UCSD-AML1 (cell line): ENCODE data around the gene AXIN1.

Experiments
- DNase-seq: peaks from one replicate; lab custom pipeline; 2025; ENCODE audit not compliant: unreplicated experiment; lab: John Stamatoyannopoulos, UW

AXIN1 gene

DNA sequence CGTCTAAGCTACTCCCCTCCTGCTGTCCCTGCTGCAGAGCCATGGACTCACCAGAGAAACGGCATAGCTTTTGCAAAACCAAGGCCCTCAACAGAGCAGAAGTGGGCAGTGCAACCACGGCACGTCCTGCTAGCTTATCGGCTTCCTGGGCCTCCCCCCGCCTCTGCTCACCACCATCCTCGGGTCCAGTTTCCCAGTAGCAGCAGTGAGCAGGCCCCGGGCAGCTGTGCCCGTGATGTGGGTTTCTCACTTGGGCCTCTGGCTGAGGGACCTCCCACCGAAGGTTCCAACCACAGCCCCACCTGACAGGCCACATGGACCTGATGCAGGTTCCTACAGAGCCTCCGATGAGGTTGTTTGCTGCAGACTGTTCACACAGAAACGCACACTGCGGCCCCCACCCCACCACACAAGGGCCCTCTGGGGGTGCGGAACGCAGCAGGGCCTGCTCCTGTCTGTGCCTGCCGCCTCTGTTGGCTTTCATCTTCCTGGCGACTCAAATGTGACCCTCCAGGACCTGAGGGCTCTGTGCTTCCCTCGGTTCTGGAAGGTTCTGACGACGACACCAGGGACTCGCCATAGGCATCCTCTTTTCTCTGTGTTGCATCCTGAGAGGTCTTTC, 44.7 kb downstream of the AXIN1 start:
- DNase-seq, result peak; percentile 42

DNA sequence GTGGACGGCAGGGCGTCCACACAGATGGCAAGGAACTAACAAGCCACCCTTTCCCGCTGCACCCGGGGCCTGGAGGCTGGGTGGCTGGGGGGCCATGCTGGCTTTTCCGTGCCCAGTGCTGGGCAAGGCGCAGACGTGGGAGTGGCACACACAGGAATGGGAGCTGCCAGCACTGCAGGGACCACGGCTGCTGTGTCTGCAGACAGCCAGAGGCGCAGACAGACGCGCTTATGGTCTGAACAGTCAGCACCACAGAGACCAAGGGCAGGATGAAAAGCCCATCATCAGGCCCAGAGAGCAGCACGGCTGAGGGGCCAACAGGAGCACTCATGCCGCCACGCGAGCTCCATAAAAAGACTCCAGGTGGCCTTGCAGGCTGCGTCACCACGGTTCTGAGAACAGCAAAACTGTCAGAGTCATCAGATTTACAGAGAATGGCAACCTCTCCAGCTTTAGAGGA, 45.6 kb downstream of the AXIN1 start:
- DNase-seq, result no peak

DNA sequence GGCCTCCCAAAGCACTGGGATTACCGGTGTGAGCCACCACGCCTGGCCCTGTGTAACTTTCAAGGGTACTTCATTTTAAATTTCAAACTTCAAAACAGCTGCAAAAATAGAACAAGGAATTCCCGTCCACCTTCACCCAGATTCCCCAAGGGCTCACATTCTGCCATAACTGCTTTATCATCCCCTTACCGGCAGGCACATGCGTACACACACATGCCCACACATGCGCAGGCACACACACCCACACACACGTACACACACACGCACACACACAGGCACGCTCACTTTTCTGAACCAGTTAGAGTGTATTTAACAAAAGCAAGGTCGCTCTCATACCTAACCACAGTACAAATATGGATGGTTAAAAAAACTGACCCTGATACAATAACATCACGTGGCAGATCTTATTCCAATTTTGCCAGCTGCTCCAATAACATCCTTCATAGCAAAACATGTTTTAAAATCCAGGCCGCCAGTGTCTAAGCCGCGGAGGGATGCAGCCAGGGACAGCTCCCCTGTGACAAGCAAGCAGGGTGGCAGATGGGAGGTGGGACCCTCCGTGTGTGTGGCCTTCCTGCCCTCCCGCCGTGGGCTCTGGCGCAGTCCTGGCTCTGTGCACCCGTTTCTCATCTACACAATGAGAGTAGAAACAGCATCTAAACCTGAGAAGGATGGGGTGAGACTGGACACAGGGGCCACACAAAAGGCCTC, 46.5 kb downstream of the AXIN1 start:
- no peak for DNase-seq

DNA sequence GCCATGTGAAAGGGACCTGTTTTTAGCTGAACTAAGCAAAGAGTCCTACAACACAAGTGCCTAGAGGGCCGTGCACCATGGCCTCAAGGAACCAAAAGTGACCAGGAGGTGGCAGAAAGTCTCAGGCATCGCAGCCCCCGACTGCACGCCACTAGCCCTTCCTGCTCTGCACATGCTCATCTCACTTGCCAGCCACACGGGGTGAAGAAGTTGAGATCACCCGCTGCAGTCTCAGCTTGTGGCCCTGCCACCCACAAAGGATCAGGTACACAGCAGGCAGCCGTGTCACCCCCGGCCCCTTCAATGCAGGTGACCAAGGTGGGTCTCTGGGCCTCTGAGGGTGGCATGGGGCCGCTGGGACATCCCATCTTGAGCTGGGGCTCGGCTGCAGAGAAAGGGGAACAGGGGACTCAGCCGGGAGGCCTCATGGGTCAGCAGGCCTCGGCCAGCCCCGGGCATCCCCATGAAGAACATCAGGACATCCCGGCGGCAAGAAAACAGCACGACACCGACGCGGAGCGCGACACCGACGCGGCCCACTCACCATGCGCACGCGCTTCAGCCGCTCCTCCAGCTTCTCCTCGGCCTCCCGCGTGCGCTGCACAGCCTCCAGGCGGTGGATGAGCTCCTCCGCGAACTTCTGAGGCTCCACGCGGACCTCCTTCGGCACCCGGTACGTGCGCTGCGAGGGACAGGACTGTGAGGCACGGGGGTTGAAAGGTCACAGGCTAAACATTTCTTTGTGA, 48.6 kb downstream of the AXIN1 start:
- DNase-seq, result peak; percentile 45

DNA sequence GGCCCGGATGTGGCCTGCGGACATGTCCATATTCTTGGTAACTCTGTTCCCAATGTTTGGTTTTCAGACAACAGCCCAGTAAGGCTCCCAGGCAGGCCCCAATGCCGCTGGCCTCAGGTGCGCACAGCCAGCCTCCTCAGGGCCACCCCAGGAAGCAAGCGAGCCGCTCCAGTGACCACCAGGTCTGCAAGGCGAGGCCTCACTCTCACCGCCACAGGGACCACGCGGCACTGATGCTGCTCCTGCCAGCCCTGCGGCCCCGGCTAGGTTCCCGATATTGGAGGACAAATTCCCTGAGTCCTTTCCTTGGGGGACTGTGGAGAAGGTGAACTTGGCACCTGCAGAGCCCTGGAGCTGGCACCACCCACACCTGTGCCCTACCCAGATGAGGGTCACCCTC, 50.6 kb downstream of the AXIN1 start:
- DNase-seq, result no peak

DNA sequence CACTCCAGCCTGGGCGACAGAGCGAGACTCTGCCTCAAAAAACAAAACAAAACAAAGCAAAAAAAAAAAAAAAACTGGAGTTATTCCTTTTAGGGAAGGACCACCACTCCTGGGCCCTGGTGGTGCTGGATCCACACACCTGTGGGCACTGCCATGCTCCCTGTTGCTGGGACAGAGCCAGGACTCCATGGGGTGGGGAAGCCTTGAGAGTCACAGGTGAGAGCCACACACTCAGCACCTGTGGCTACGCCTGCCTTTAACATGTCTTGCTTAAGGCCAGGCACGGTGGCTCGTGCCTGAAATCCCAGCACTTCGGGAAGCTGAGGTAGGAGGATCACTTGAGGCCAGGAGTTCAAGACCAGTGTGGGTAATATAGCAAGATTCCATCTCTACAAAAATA, 51.3 kb downstream of the AXIN1 start:
- no peak for DNase-seq

DNA sequence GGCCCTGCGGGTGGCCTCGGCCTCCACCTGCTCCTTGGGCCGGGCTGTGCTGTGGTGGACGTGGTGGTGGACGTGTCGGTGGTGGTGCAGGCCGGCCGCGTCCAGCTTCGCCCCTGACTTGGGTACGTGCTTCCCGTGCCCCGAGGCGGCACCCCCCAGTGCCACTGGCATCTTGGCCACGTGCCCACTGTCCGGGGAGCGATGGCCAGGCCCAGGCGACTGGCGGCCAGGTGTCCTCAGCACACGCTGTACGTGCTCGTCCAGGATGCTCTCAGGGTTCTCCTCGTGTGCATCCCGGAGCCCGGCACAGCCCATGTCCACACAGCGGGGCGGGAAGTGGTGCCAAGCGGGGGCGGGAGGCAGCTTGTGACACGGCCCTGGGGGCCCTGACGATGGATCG, 54.7 kb downstream of the AXIN1 start:
- DNase-seq, result no peak

DNA sequence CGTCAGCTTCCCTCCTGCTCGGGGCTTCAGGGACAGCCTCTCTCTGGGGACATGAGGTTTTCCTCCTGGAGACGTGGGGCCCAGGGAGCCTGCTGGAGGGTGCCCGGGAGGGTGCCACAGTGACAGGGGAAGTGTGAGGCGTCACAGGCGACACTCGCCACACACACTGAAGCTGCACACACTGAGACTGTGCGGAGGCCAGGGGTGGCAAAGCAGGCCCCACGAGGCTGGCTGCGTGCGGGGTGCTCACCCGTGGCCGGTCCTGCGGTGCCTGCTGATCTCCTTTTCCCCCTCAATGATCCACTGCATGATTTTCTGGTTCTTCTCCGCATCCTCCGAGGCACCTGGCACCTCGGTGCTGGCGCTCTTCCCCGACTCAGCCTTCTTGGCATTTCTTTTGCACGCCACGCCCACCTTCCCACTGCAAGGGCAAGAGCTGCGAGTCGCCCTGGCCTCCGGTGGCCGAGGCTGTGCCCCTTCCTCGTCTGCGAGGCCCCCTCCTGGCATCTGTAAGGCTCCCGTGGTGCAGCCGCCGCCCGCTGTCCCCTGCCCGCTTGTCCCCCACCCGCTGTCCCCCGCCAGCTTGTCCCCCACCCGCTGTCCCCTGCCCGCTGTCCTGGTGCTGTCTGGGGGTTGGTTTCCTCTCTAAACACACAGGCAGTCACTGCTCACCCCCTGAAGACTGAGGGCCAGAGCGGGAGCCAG, 55.6 kb downstream of the AXIN1 start:
- no peak for DNase-seq

DNA sequence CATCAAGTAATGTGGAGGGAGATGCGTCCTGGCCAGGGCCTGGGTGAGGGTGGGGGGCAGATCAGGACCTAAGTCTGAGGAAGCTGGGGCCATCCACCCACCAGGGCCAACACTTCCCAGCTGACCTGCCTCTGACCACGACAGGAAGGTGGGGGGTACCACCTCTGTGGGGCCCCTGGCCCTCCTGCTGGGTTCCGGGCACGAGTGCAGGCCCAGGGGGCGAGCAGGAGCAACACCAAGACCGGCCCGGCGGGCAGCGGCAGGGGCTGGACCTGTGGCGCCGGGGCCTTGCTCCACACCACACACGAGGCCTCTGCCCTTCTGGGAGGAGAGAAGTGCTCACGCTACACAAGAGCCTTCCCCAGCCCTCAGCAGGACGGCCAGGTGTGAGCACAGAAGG, 56.2 kb downstream of the AXIN1 start:
- DNase-seq, result no peak

DNA sequence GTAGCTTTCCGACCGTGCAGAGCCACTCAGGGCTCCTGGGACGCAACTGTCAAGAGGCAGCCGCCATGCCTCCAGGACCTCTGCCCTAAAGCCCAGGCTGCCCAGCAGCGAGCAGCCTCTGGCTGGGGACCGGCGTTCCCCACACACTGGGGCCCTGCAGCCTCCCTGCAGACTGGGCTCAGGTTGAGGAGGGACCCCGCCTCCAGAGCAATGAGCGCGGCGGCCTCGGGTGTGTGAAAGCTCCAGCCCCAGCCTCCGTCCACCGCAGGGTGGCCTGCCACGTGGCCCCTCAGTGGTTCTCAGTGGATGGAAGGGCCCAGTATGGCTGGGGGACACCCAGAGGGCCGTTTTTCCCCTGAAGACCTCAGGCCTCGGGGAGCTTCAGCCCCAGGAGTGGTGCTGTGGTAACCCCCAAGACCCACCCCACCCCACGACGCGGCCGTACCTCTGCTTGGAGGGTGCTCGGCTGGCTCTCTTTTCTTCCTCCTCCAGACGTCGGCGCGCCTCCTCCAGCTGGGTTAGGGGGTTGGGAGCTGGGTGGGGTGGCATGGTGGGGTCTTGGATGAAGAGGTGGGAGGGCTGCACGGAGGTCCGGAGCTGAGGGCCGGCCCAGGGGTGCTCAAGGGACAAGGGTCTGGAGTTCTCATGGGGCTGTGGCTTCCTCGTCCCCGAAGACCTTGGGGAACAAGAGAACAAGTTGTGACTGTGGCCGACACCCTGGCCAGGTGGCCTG, 59.3 kb downstream of the AXIN1 start:
- no peak for DNase-seq

DNA sequence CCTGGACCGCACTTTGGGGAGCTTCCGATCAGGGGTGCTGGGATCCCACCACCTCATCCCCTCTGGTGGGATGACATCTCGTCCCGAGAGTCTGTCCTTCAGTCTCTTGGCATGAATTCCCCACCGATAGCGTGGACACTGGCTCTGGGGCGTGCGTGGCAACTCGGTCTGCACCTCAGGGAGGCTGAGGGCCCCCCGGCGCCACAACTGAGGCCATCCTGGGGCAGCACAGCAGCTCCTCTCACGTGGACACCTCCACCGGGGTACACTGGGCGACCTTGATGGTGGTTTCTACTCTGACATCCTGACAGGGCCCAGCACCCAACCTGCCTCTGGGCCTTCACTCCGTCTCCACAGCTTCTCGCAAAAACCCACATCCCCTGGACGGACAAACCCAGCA, 61.0 kb downstream of the AXIN1 start:
- DNase-seq, result no peak

DNA sequence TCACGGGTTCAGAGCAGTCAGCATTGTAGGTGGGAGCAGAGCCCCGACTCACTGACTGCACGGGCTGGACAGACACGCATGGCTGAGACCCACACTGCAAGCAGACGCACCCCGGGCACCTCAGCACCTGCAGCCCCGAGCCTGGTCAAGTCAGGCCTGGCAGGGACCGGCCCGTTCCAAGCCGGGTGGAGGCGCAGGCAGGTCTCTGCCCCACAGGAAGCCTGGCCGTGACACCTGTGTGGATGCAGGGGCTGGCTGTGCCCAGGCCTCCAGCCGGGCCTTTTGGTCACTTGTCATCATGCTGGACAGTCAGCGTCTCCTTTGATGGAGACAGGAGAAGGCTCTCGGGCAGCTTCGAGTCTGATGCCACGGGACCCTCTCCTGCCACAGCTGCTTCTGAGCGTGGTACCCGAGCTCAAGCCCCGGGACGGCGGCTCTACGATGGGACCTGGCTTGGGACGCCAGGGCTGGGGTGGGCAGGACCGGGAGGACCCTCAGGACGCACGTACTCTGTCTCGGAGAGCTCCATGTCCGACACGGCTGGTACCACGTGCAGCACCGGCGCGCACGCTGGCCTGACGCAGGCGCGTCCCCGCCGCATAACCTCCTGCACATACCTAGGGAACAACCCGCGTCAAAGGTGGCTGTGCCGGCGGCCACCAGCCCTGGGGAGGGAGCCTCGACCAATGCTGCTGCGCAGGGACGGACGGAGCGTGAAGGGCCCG, 61.7 kb downstream of the AXIN1 start:
- DNase-seq, result no peak

DNA sequence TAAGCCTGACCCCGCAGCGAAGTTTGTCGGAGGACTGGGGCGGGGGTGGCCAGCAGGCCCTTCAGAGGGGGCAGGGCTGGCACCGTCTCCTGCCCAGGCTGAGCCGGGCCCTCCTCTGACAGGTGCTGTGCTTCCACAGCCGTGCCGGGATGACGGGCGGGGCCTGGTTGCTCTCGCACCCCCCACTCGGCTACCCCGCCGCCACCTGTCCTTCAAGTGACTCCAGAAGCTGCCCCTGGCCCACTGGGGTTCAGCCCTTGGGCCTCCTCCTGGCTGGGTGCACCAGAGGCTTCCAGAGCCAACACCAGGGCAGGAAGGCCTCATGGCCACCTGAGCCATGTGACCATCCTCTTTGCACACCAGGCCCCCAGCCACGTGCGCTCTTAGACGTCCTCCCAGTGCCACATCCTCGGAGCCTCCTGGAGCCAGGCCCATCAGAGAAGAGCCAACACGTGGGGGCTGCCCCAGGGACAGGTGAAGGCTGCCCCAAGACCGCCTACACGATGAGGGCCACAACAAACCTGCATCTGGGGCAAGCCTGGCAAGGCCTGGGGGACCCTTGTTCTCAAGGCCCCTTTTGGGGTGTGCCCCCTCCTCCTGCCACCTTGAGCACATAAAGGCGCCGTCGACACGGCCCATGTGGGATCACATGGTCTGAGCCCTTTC, 62.4 kb downstream of the AXIN1 start:
- DNase-seq, result no peak

DNA sequence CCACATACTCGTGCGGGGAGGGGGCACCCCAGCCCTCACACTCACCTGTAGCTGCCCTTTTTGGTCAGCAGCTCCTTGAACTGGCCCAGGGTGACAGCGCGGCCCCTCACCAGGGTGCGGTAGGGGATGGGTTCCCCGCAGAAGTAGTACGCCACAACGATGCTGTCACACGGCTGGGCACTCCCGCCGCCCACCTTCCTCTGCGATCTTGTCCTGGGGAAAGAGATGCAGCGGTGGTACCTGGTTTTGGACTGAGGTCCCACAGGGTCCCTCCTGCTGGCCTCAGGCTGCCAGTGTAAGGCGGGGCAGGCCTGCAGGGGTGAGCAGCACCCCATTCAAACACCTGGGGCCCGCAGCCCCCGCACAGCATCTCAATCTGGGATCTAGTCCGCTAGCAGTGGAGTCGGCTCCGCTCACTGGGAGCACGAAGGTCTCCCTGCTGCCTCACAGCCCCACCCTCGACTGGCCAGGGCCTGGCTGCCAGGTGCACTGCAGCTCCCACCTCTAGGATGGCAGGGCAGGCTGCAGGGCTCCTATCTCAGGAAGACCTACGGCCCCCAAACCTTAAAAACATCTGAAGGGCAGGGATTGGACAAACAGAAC, 63.0 kb downstream of the AXIN1 start:
- DNase-seq, result no peak

DNA sequence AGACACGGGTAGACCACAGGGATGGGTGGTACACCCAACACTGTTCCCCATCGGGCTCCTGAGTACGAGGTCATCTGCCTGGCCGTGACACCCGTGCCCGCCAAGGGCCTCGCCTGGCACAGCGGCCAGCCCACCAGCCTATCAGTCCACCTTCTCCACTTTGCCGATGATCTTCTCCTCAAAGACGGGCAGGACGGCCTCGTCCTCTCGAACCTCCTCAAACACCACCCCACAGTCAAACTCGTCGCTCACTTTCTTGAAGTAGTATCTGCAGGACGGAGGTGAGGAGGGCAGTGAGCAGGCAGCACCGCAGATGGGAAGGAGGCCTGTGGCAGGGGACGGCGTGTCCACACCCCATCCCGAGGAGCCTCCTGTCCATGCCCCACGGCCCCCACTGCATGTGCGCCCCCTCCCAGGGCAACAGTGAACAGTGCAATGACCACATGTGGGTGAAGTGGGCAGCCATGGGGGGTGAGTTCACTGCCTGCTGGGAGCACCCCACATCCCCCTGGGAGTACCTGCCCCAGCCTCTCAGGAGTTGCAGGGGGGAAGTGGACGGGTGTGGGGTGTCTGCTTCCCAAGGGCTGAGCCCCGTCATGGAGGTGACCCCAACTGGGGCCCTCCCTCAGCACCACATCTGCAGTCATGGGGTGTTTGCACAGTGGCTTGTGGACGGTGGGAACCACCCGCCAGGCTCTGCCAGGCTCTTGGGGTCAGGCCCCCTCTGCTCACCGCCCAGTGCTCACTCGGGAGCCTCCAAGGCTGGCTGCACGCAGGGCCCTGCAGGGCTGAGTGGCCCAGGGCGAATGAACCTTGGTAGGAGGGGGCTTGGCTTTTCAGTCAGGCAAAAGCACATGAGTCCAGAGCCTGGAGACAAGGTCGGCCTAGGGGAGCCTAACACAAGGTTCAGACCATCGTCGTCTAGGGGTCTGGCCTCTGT, 64.3 kb downstream of the AXIN1 start:
- no peak for DNase-seq

DNA sequence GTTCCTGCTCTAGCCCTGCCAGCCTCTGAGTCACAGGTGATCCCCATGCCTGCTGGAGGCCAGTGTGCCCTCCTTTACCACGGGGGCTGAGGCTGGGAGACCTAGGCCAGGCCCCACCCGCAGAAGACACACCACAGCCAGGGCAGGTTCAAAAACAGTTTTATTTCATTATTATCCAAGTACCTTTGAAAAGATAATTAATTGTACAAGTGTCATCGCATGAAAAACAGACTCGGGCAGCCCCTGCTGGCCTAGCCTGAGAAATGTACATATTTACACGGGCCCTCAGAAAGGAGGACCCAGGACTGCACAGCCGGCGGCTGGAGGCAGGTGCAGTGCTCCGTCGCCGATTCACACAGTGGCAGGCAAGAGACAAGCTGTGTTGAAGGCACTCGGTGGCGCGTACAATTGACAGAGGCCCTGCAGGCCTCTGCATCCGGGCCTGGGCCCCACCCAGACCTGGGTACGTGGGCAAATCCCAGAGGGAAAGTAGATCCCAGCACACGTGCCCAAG, 65.2 kb downstream of the AXIN1 start:
- no peak for DNase-seq

DNA sequence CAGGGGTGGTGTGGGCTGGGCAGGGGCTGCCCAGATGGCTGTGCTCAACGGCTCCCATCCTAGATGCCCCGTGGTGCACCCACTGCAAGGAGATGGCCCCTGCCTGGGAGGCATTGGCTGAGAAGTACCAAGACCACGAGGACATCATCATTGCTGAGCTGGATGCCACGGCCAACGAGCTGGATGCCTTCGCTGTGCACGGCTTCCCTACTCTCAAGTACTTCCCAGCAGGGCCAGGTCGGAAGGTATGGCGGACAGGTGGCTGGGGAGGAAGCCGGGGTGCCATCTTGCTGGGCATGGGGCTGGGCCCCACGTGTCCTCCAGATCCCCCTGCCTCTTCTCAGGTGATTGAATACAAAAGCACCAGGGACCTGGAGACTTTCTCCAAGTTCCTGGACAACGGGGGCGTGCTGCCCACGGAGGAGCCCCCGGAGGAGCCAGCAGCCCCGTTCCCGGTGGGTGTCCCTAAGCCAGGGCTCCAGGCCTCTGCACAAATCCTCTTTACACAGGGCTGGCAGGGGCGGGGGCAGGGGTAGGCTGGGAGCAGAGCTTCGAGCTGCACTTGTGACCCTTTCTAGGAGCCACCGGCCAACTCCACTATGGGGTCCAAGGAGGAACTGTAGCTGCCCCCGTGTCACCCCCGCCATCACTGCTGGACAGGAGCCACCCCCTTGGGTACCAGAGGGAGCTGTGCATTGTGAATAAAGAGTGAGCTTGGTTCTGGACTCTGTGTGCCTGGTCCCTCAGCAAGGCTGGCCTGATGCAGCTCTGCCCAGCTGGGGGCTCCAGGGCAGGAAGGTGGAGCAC, 65.8 kb downstream of the AXIN1 start:
- DNase-seq, result no peak
